Activated CD8-positive, alpha-beta memory T cell treated with anti-CD3 and anti-CD28 coated beads for 48 hours (primary cell): Measurements from ENCODE around the gene NCOA6.
"Not testable (repeated sequence)": the region's sequence is repeated elsewhere in the genome, so short reads cannot be mapped to it uniquely, and the experiment has no call there.

ENCODE experiments used
- DNase-seq, 3 experiments: peaks; one replicate each; pipeline ENCODE4 v3.0.0-alpha.2; 2020; ENCODE audit warnings: low read depth in 2 of 3, low spot score in 2 of 3

Gene NCOA6

GRCh38 chr20:34722560-34722959 lies 102.9 kb downstream of the NCOA6 start:
- DNase-seq, result not testable (repeated sequence)

DNA sequence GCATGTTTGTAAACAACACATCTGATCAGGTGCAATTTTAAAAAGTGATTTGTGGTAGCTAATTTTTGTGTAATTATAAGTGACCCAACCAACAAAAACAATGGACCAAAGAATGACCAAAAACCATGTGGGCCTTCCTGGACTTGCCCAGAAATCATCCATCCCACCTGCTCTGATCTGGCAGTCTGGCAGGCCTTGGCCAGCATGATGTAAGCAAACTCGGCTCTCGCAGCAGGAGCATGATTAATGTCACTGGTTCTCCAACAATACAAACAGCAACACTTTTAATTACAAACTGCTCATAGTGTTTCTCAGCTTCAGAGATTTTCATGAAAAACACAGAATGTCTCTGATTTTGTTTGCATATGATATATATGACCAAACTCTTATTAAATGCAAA lies 105.2 kb downstream of the NCOA6 start:
- DNase-seq, result no peak

- not testable (repeated sequence) for DNase-seq
These were observed 106.0 kb downstream of the NCOA6 start for GRCh38 chr20:34719242-34720017.

DNA sequence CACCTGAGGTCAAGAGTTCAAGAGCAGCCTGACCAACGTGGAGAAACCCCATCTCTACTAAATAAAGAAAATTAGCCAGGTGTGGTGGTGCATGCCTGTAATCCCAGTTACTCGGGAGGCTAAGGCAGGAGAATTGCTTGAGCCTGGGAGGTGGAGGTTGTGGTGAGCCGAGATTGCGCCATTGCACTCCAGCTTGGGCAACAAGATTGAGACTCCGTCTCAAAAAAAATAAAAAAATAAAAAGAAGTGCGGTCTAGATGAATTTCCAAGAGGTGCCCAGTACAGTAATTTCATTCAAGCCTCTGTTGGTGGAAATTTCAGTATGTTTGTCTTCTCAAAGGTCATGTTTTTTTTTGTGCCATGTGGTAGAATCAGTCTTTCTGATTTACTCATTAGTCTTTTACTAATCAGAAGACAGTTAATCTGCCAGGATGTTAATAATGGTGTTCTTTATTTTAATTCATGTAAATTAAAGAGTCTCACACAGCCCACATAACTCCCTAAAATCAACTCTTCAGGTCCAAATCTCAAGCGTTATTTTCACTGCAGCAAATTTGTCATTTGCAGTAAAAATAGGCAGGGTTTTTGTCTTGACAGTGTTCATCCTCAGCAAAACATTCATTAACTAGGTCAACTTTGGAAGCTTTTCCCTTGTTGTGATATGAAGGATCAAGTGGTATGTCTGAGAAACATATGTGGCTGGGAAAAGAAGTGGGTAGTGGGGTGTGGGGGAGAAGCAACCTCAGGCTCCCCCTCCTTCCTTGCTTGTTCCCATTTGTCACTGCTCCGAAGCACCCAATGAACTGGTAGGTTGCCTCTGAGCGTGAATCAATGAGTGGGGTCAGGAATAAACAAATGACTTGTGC lies 108.0 kb downstream of the NCOA6 start:
- DNase-seq, result no peak

- no peak for DNase-seq
These were observed 108.6 kb downstream of the NCOA6 start for GRCh38 chr20:34716921-34717229.

GRCh38 chr20:34715384-34715783 lies 110.1 kb downstream of the NCOA6 start:
- no peak for DNase-seq

GRCh38 chr20:34713944-34714515 lies 111.4 kb downstream of the NCOA6 start:
- DNase-seq, result not testable (repeated sequence)

DNA sequence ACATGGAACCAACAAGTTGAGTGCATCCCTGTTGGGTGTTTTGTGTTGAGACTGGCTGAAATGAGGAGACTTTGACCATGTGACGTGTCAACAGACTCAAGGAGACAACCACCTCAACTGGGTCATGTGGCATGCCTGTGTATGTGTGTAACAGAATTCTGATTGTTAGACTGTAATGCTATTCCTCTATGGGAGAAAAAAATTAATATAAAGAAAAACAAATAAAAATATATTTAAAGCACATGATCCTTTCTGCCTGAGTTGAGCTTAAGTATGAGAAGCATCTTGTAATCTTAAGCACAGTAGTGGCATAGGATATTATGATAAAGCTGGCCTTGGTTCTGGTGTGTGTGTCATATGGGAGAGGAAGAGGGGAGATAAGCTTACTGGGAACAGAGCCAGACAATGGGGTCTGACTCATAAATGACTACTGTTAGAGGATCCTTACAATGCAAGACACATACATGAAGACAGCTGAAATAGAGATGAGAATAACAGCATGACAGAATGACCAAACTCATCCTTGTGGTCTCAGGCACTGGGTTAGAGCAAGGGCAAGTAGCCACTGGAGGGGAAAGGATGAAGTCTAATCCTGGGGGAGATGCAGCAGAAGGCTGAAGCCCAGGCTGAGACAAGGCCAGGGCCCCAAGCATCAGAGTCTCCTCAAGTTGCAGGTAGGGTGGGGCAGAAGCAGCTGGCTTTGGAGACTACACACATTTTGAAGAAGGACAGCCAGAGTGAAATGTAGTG lies 112.1 kb downstream of the NCOA6 start:
- DNase-seq, result no peak

- no peak for DNase-seq
These were observed 112.8 kb downstream of the NCOA6 start for GRCh38 chr20:34712525-34713192.

DNA sequence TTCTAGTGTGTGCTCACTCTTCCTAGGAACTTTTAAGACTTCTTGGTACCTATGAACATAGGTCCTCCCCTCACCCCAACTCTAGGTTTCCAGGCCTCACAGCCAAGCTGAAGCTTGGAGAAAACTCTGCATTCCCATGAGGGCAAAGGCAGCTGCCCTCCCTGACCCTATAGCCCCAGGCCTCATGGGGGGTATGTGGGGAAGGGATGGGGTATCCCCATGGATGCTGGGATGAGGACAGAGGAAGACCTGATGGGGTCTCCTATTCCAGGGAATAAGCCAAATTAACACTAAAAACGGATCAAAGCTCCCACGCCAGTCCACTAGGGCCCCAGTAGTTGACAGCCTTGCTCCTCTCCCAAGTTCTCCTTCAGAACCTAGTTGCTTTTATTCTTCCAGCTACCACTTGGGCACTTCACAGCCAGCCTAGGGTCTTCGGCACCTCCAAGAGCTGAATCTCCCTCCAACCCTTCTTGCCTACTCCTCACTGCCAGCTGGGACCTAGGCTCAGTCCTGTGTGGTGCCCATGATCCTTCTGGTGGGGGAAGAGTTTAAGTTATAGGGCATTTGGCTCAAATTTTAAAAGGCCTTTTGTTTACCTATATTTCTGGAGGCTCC lies 113.5 kb downstream of the NCOA6 start:
- DNase-seq, result no peak

DNA sequence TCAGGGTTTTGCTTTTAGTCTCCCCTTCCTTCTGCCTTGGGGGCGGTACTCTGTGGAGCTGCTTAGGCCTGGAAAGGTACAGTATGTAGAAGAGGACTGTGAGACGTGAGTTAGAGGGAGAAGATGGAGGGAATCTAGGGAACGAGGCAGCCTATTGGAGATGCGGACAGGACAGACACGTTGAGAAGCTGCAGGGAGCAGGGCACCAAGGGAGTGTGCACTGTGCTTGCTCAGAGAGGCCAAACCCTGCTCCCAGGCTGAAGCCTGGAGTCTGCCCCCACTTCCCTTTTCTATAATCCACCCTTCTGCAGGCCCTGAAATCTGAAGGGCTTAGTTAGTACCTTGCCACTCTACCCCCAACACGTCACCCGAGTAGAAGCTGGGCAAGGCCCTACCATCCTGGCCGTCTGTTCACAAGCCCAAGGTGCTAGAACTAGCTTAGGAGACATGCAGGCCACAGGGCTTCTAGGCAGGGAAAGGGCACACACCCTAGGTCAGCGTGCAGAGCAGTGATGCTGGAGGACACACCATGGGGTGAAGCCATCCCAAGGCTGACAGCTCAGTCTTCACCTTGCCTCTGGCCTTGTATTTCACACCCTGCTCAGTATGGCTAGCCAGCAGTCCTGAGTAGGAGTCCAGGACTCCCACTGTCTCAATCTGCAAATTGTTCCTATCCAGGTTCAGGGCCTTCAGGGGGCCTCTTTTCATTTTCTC lies 114.4 kb downstream of the NCOA6 start:
- no peak for DNase-seq

DNA sequence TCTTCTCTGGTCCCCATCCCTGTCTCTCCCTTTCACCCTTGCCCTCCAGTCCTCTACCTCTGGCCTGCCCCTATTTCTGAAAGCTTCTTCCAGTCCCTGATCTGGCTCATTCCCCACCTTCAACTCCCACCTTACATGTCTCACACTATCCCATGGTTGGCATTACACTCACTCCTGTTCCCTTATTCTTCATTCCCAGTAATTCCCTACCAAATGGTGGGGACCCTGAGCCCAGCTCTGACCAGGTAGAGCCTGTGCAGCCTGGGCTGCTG lies 114.9 kb downstream of the NCOA6 start:
- DNase-seq, result no peak

DNA sequence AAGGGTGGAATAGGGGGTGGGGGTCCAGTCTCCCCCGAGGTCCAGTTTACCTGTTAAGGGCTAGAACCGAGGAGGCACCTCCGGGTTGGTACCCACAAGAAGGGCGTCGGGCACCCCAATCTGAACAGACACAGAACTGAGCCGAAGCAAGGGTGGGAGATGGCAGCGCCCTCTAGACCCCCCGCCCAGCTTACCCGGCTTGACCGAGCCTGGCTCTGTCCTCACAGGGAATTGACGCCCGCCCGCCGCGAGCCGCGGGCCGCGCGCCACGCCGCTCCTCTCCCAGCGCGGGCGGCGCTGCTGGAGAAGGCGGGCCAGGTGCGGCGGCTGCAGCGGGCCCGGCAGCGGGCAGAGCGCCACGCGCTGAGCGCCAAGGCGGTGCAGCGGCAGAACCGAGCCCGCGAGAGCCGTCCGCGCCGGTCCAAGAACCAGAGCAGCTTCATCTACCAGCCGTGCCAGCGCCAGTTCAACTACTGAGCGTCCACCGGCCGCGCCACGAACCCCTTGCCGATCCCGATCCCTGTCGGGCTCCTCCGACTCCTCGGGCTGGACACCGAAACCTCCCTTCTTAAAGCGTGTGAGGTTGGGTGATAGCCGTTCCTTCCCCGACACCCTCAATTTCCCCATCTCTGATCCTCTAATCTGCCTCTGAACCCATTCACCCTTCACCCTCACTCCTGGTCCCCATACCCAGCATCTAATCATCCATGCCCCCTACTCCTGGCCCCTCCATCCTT lies 115.5 kb downstream of the NCOA6 start:
- no peak for DNase-seq

- DNase-seq, result peak; percentile 61 to 82 (median 74)
These were observed 116.2 kb downstream of the NCOA6 start for GRCh38 chr20:34709044-34709830.

DNA sequence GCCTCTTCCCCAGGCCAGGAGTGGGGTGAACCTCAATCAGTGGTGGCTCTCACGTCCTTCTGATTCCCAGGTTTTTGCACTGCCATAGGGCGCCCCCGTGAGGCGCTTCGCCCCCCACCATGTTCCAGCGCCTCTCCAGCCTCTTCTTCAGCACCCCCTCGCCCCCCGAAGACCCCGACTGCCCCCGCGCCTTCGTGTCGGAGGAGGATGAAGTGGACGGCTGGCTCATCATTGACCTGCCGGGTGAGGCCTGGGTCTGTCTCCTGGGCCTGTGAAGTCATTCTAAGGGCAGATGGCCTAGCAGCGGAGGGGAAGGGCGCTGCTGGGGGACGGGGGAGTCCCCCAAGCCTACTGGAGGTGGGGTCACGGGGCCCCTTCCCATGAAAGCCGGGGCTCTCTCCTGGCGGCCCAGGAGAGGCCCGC lies 116.8 kb downstream of the NCOA6 start:
- peak in 2 of 3 experiments; percentile 28 to 40 for DNase-seq

DNA sequence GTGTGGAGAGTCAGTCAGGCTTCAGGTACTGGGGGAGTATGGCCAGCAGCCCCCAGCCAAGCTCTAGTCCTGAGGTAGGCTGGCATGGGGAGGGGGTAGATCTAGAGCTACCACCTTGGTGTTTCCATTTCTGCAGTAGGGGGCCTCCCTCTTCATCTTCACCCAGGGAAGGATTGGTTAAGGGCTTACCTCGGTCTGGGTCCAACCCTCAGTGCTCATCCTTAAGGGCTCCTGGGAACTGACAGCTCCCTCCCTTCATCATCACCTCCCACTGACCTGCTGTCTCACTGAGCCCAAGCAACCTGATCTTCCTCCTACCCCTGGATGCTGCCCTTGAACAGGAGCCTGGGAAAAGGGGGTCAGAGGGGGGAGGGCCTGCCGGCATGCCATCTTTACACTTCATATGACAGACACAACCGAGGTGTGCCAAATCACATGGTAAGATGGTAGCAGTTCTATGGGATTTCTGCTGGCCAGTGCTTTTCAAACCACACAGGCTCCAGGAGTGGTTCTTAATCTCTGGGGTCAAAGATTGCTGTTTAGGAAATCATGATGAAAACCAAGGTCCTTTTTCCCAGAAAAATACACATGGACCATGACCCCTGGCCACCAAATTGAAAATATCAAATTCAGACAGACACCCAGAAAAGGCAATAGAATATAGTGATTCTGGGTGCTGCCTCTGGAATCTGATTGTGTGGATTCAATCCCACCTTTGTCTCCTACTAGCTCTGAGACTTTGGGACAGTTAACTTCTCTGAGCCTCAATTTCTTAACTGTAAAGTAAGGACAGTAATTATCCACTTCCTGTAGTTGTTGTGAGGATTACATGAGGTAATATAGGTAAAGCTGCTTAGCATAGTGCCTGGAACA lies 118.3 kb downstream of the NCOA6 start:
- DNase-seq, result no peak

DNA sequence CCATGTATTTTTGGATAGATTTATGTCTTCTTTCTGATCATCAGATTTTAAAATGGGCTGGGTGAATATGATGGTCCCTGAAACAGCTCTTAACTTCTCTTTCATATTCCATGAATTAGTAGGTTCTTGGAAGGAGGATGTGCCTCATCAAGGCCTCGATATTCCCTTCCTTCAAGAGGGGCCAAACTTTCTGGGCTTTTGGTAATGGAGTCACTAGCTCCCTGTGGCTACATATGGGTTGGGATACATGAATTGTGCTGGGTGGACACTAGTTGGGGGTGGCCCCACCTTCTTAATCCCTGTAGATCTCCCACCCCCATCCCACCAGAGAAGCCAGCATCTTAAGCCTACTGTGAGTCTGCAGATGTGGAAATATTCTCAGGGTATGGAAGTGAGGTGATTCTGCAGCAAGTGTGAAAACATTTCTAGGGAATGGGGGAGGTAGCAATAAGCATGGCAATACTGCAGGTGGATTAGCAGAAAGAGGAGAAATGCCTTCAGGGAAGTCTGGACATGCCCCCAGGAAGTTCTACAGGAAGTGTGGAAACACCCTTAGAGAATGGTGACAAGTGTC lies 119.1 kb downstream of the NCOA6 start:
- no peak for DNase-seq
